Measurements from ENCODE around the gene PCYOX1L.

Gene PCYOX1L

GRCh38 chr5:149372076-149372795 lies 14.4 kb downstream of the PCYOX1L start:
- Histone ChIP-seq H2AFZ (ENCODE audit: low read length) (no peak overlapping the region), H3K9me2 (ENCODE audit: low read depth, low read length) (no peaks in the 10 kb centered on the region), H3K4me3 (ENCODE audit: low read depth, low read length, poor library complexity, severe bottlenecking) (no peak overlapping the region), H3F3A (ENCODE audit: insufficient read depth, low read length) (no peaks in the 10 kb centered on the region), H3K79me2 (ENCODE audit: insufficient read depth, low read length) (no peaks in the 10 kb centered on the region), H3K9ac (ENCODE audit: low read length) (no peak overlapping the region), H3K27me3 (ENCODE audit: insufficient read depth, low read length) (no peaks in the 10 kb centered on the region), H3K4me2 (ENCODE audit: low read length) (no peak overlapping the region), H3K4me1 (ENCODE audit: insufficient read depth, low read length, severe bottlenecking) (peaks cover 6% of the 10 kb centered on the region), H3K27ac (ENCODE audit: low read depth, low read length, poor library complexity, severe bottlenecking) (no peak overlapping the region), H3K9me3 (ENCODE audit: low read length) (no peaks in the 10 kb centered on the region), H4K20me1 (ENCODE audit: insufficient read depth, low read length) (no peaks in the 10 kb centered on the region), H3K36me3 (ENCODE audit: insufficient read depth, low read length) (peaks cover 6% of the 10 kb centered on the region; the same call in 1 of the 2 replicates)
- no peak for TF ChIP-seq EZH2 (IDR thresholded peaks at IDR 0.05; ENCODE audit: borderline replicate concordance, low read length)
- TF ChIP-seq, protein P1, sequence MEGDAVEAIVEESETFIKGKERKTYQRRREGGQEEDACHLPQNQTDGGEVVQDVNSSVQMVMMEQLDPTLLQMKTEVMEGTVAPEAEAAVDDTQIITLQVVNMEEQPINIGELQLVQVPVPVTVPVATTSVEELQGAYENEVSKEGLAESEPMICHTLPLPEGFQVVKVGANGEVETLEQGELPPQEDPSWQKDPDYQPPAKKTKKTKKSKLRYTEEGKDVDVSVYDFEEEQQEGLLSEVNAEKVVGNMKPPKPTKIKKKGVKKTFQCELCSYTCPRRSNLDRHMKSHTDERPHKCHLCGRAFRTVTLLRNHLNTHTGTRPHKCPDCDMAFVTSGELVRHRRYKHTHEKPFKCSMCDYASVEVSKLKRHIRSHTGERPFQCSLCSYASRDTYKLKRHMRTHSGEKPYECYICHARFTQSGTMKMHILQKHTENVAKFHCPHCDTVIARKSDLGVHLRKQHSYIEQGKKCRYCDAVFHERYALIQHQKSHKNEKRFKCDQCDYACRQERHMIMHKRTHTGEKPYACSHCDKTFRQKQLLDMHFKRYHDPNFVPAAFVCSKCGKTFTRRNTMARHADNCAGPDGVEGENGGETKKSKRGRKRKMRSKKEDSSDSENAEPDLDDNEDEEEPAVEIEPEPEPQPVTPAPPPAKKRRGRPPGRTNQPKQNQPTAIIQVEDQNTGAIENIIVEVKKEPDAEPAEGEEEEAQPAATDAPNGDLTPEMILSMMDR (IDR thresholded peaks at IDR 0.05; ENCODE audit: low read length): no peak

GRCh38 chr5:149372932-149373331 lies 15.1 kb downstream of the PCYOX1L start:
- no peak overlapping the region for H3K4me2 ChIP-seq (ENCODE audit: low read length)
- no peaks in the 10 kb centered on the region for H3K9me3 ChIP-seq (ENCODE audit: low read length)
- H3K79me2 ChIP-seq (ENCODE audit: insufficient read depth, low read length): no peaks in the 10 kb centered on the region
- no peak overlapping the region for H3K27ac ChIP-seq (ENCODE audit: low read depth, low read length, poor library complexity, severe bottlenecking)
- no peaks in the 10 kb centered on the region for H3K4me1 ChIP-seq (ENCODE audit: insufficient read depth, low read length, severe bottlenecking)
- H4K20me1 ChIP-seq (ENCODE audit: insufficient read depth, low read length): no peaks in the 10 kb centered on the region
- H3K4me3 ChIP-seq (ENCODE audit: low read depth, low read length, poor library complexity, severe bottlenecking): no peak overlapping the region
- TF ChIP-seq, protein P1 (IDR thresholded peaks at IDR 0.05; ENCODE audit: low read length): no peak
- no peak for TF ChIP-seq EZH2 (IDR thresholded peaks at IDR 0.05; ENCODE audit: borderline replicate concordance, low read length)
- H2AFZ ChIP-seq (ENCODE audit: low read length): no peak overlapping the region
- H3K36me3 ChIP-seq (ENCODE audit: insufficient read depth, low read length): peaks cover 4% of the 10 kb centered on the region; the same call in 1 of the 2 replicates
- no peaks in the 10 kb centered on the region for H3K27me3 ChIP-seq (ENCODE audit: insufficient read depth, low read length)
- H3F3A ChIP-seq (ENCODE audit: insufficient read depth, low read length): no peaks in the 10 kb centered on the region
- no peak overlapping the region for H3K9ac ChIP-seq (ENCODE audit: low read length)
- no peaks in the 10 kb centered on the region for H3K9me2 ChIP-seq (ENCODE audit: low read depth, low read length)

DNA sequence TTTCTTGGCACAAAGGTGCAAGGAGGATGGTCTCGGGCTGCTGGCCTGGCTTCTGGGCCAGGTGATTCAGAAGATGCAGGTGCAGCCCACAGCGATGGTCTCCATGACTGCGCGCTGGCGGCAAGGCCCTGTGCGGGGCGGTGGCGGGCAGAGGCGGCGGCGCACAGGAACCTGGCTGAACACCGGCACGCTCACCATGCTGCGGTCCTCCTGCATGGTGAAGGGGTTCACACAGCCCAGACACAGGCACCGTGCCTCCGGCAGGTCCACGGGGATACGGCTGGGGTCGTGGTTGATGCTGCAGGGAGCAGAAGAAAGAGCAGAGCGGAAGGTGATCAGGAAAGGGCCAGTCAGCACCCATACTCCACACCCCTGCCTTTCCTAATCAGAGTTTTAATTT lies 16.5 kb downstream of the PCYOX1L start:
- Histone ChIP-seq H2AFZ (ENCODE audit: low read length) (no peak overlapping the region), H3K4me2 (ENCODE audit: low read length) (no peak overlapping the region), H3K79me2 (ENCODE audit: insufficient read depth, low read length) (no peaks in the 10 kb centered on the region), H3F3A (ENCODE audit: insufficient read depth, low read length) (no peaks in the 10 kb centered on the region), H3K27me3 (ENCODE audit: insufficient read depth, low read length) (no peaks in the 10 kb centered on the region), H3K4me3 (ENCODE audit: low read depth, low read length, poor library complexity, severe bottlenecking) (no peak overlapping the region), H3K4me1 (ENCODE audit: insufficient read depth, low read length, severe bottlenecking) (no peaks in the 10 kb centered on the region), H3K9me3 (ENCODE audit: low read length) (no peaks in the 10 kb centered on the region), H4K20me1 (ENCODE audit: insufficient read depth, low read length) (no peaks in the 10 kb centered on the region), H3K9me2 (ENCODE audit: low read depth, low read length) (no peaks in the 10 kb centered on the region), H3K9ac (ENCODE audit: low read length) (no peak overlapping the region), H3K27ac (ENCODE audit: low read depth, low read length, poor library complexity, severe bottlenecking) (no peak overlapping the region), H3K36me3 (ENCODE audit: insufficient read depth, low read length) (no peaks in the 10 kb centered on the region)
- TF ChIP-seq EZH2 (IDR thresholded peaks at IDR 0.05; ENCODE audit: borderline replicate concordance, low read length): no peak
- TF ChIP-seq, protein P1 (IDR thresholded peaks at IDR 0.05; ENCODE audit: low read length): no peak

All from OCI-LY1 (cell line).